Subcutaneous adipose tissue (tissue), 4 donors: Measurements from ENCODE around the gene AFG1L. TPM values are rescaled to one million over a fixed set of nuclear protein-coding genes. Genes with fewer than 3 reads are reported as not detected.

Source experiments
- CTCF ChIP-seq: fragments of 450-650 bp; IDR thresholded peaks from one replicate; pipeline ENCODE4 v1.5.1; 2016; ENCODE audit warnings: low read depth, mild to moderate bottlenecking, control low read depth, antibody characterized with exemption, moderate library complexity
- total RNA-seq, 4 donors: library from RNA; depleted of rRNA; stranded (reverse); fragments of >200 nt; gene quantifications; one replicate each; pipeline ENCODE4 v1.1.0, GENCODE V29; 2016

AFG1L gene
- total RNA-seq, 4 donors from 2014 or later, result 1.9 to 4.4 (median 2.9) TPM

- TF ChIP-seq CTCF, result no peak
Measured at GRCh38 chr6:108468346-108468745, 173.5 kb downstream of the AFG1L start.

- no peak for TF ChIP-seq CTCF
Measured at GRCh38 chr6:108469316-108469715, 174.5 kb downstream of the AFG1L start.

GRCh38 chr6:108473197-108473596, 178.3 kb downstream of the AFG1L start:
- no peak for TF ChIP-seq CTCF

GRCh38 chr6:108476376-108476775, 181.5 kb downstream of the AFG1L start:
- no peak for TF ChIP-seq CTCF

GRCh38 chr6:108476847-108477430, 182.1 kb downstream of the AFG1L start:
- no peak for TF ChIP-seq CTCF

- TF ChIP-seq CTCF, result no peak
Measured at GRCh38 chr6:108482559-108482958, 187.7 kb downstream of the AFG1L start.

GRCh38 chr6:108484016-108484415, 189.2 kb downstream of the AFG1L start:
- no peak for TF ChIP-seq CTCF
